H1 (cell line): Measurements from ENCODE around the gene ACAD11. TPM values are rescaled to one million over a fixed set of nuclear protein-coding genes. Genes with fewer than 3 reads are reported as not detected.

ENCODE experiments used
- CHD1 ChIP-seq: IDR thresholded peaks from 2 replicates; pipeline ENCODE4 v1.6.1; 2012; ENCODE audit warnings: low read depth, low read length, improper control_type of control experiment
- CHD7 ChIP-seq: fragments of 300-600 bp; sonication (generic); IDR thresholded peaks from 2 replicates; pipeline ENCODE4 v1.7.1; 2012; ENCODE audit warnings: low read length, moderate library complexity, mild to moderate bottlenecking, inconsistent platforms; ENCODE audit not compliant: insufficient replicate concordance
- FOSL1 ChIP-seq: IDR thresholded peaks from 2 replicates; pipeline ENCODE4 v1.6.1; 2011; ENCODE audit warnings: mild to moderate bottlenecking, low read depth, low read length, moderate library complexity; ENCODE audit not compliant: insufficient read depth
- SIRT6 ChIP-seq: IDR thresholded peaks from one replicate; pipeline ENCODE4 v1.7.1; 2012; ENCODE audit warnings: low read length, inconsistent platforms
- TBP ChIP-seq: IDR thresholded peaks from 2 replicates; pipeline ENCODE4 v1.6.1; 2011; ENCODE audit warnings: low read depth, low read length, improper control_type of control experiment
- polyA plus RNA-seq, 7 experiments: library from polyadenylated mRNA; depleted of rRNA in 3 of 7; stranded (reverse) in 5 of 7; unstranded in 2 of 7; fragments of >200 nt in 5 of 7; fragments of 200-250 nt in 2 of 7; gene quantifications; 1 replicate in 5 of 7; 2 replicates in 1 of 7; 4 replicates in 1 of 7; pipeline versions ENCODE4 v1.2.1 to v1.2.3, GENCODE V29; 2011 to 2013; ENCODE audit warnings: missing spikeins in 2 of 7, mixed read lengths in 2 of 7
- total RNA-seq: library from RNA; stranded (reverse); fragmentation: NEBNext Ultra II Directional; extraction: Animal tissue kit (Norgen Biotek cat#: 25700); gene quantifications from 2 replicates; pipeline ENCODE4 v1.2.1, GENCODE V29; 2021
- TF ChIP-seq, protein P1 (sequence below), 3 experiments: IDR thresholded peaks; 1 replicate in 2 of 3; 2 replicates in 1 of 3; pipeline versions ENCODE4 v1.5.1 to v1.6.1; 2011; ENCODE audit warnings: low read length in 3 of 3, mild to moderate bottlenecking in 3 of 3, inconsistent platforms in 2 of 3, low read depth in 1 of 3, moderate library complexity in 1 of 3; ENCODE audit not compliant: insufficient read depth in 1 of 3; ENCODE audit errors: control extremely low read depth in 1 of 3

ACAD11 gene
- total and polyA plus RNA-seq, 2 of the 8 experiments (the other 6 are each of a cell fraction or from before 2014, with no cell fraction given) = 5.5 to 11.0 TPM

GRCh38 chr3:132537297-132537696 is 122.3 kb downstream of the ACAD11 start (continued):
- TF ChIP-seq CHD7 (no peak), SIRT6 (no peak), CHD1 (no peak), TBP (no peak), FOSL1 (no peak)
- TF ChIP-seq, protein P1, sequence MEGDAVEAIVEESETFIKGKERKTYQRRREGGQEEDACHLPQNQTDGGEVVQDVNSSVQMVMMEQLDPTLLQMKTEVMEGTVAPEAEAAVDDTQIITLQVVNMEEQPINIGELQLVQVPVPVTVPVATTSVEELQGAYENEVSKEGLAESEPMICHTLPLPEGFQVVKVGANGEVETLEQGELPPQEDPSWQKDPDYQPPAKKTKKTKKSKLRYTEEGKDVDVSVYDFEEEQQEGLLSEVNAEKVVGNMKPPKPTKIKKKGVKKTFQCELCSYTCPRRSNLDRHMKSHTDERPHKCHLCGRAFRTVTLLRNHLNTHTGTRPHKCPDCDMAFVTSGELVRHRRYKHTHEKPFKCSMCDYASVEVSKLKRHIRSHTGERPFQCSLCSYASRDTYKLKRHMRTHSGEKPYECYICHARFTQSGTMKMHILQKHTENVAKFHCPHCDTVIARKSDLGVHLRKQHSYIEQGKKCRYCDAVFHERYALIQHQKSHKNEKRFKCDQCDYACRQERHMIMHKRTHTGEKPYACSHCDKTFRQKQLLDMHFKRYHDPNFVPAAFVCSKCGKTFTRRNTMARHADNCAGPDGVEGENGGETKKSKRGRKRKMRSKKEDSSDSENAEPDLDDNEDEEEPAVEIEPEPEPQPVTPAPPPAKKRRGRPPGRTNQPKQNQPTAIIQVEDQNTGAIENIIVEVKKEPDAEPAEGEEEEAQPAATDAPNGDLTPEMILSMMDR (IDR thresholded peaks at IDR 0.05; ENCODE audit: control extremely low read depth in 1 of 3, insufficient read depth in 1 of 3, low read depth in 1 of 3, low read length in 3 of 3) = no peak
